ENCODE results near the gene BCAR3.
A peak's percentile ranks its signal among the peaks of the same experiment; 100 is the strongest.
"Not testable (repeated sequence)": the region's sequence is repeated elsewhere in the genome, so short reads cannot be mapped to it uniquely, and the experiment has no call there.

BCAR3 gene

DNA sequence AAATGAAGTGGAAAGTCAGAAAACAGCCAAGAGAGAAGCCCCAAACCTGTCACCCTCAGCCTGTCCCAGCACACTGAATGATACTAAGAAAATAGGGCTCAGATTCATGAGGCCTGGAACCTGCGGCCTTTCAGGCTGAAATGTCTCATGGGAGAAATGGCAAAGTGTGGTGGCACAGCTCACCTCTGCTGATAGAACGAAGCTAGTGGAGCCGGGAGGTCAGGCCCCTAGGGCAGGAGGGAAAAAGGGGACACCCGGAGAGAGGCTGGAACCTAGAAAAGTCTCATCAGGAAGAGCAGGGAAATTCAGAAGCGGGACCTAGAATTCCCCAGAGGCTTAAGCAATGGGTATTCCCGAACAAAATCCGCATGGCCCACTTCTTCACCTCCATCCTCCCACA is 107.1 kb downstream of the BCAR3 start:
- no peak for DNase-seq

DNA sequence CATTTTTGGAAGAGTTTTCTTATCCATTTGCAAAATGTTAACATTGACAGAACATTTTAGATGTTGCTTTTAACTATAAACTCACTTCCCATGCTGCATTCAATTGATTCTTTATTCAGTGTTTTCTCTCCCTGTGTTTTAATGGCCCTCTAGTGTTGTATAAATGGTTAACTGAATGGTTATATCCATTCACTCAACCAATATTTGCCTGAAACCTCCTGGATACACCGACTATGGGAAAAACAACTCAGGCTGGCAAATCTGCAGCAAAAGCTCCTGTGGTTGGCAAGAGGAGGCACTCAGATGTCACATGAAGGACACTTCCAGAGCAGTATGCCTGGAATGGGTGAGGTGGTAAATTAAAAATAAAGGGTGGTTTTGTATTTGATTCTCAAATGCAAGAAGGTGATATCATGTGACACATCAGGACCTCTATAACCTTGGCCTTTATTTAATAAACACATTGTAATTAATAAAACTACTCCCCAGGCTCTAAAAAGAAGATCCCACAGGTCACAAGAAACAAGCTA is 107.6 kb downstream of the BCAR3 start:
- no peak for DNase-seq

DNA sequence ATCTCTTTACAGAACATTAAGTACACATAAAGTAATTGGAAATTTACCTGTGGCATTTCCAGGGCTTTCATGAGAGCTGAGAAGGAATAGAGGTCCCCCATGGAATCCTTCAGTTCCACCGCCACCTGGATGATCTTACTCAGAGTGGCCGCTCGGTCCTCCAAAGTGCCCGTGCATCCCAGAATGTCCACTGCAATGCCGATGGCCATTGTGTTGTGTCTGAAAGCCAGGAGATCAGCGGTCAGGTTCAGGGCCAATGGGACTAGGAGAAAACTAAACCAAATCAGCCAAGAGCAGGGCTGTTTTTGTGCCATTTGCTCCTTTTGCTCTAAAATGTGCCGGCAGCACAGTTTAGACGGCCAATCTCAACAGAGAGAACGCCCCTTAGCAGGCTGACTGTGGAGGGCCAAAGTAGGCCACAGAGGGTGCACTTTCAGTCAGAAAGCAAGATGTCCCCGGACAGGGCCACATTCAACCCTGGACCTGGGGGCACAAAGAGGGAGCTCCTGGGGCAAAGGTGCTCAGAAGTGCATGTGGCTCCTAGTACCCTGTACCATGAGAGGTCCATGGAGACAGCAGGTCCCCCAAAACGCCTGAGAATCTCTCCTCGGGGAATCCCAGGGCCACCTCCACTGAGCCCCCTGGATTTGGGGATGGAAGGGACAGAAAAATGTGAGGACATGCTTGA is 109.9 kb downstream of the BCAR3 start:
- DNase-seq = no peak

DNA sequence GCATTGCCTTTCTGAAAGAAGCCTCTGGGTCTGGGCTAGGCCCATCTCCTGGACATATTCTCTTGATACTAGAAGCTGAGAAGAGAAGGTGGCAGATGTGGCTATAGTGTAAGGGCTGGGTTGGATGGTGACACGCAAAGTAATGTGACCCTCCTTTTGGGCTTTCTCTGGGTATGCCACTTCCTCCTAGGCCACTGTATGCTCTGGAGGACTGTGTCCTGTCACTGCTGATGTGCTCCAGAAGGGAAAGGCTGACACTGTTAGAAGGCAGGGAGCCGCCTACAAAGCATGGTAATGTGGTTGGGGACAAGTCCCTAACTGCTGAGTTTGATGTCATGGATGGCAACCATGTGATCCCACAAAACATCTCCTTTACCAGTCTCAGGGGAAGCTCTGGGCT is 112.1 kb downstream of the BCAR3 start:
- no peak for DNase-seq

DNA sequence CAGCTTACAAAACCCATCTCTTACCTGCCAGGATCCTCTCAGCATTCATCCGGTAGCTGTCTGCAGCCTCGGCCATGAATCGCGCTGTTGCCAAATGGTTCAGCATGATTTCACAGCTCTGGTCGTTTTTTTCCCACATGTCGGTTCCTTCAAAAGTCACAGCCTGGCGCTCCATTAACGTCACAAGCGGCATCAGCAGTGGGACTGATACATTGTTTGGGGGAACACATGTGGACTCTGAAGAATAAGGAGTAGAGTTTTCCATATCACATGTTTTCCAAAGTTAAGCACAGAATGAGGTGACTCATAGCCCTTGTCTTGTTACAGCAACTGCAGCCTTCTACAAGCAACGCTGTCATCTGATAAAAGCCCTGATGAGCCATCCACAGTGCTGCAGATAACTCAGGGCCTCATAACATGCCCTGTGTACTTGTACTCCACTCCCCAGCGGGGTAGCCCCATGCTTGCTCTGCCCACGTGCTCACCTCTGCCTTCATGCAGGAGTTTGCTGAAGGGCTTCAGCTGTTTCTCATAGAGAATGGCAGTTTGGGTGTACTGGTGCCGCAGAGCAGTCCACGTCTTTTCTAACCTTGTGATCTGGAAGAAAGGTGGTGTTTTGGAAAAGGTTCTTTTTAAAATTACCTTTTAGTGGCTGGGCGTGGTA is 114.2 kb downstream of the BCAR3 start:
- DNase-seq = no peak

DNA sequence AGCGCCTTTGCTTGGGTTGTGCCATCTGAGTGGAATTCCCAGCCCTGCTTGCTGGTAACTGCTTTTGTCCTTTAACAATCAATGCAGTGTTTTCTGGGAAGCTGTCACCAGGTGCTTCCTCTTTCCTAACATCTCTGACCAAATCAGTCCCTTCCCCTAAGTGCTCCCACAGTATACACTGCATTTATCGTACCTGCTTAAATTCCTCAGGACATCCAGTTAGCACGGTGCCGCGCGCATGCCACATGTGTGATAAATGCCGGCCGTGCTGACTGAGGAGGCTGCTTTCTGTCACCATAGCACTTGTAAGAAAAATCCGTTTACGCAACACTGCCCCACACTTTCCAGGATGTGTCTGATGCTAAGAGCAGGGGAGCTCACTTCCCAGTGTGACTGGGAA is 115.4 kb downstream of the BCAR3 start:
- DNase-seq = no peak

DNA sequence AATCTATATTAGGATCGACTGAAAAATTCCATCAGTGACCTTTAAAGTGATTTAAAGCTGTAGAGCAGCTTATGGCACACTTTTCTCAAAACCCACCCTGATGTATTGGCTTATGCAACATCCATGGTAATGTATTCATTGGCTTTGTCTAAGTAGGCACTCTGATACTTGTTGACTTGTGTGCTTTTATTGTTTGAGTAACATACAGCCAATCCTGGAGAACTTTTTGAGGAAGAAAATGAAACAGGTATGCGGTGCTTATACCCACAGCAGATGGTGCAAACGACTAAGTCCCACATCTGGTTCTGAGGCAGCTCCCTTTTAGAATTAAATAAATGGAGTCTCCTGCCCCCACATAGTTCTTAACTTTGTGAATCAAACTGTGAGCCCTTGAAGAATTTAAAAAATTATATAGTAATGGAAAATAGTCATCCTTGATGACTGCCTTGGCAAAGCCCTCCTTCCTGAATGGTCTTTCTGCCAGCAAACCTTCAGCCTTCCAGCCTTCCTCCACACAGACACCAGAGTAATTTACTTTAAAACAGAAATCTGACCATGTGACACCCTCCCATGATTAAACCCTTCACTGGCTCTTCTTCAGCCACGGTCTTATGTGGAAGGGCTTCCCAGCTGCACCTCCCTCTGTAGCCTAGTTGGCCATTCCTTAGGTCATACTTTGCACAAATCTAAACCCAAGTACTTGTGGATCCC is 116.0 kb downstream of the BCAR3 start:
- DNase-seq = no peak

DNA sequence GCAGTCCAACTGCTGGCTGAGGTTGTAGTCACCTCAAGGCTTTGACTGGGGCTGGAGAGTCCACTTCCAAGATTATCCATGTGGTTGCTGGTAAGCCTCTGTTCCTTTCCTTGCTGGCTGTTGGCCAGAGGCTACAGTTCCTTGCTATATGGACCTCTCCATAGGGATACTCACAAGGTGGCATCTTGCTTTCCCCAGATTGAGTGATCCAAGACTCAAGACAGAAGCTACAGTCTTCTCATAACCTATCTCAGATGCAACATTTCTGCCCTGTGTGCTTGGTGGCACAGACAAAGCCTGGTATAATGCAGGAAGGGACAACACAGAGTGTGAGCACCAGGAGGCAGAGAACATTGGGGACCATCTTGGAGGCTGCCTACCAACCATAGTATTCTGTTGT is 121.9 kb downstream of the BCAR3 start:
- DNase-seq = no peak

DNA sequence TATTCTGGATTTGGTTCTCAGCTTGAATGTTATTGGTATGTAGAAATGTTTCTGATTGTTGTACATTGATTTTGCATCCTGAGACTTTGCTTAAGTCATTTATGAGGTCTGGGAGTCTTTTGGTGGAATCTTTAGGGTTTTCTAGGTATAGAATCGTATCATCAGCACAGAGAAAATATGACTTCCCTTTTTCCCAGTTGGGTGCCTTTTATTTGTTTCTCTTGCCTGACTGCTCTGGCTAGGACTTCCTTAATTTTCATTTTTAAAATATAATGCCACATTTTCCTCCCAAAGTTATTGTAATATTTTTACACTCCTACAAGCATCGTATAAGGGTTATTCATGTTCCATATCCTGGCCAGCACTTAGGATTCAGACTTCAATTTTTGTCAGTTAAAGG is 122.6 kb downstream of the BCAR3 start:
- no peak for DNase-seq

DNA sequence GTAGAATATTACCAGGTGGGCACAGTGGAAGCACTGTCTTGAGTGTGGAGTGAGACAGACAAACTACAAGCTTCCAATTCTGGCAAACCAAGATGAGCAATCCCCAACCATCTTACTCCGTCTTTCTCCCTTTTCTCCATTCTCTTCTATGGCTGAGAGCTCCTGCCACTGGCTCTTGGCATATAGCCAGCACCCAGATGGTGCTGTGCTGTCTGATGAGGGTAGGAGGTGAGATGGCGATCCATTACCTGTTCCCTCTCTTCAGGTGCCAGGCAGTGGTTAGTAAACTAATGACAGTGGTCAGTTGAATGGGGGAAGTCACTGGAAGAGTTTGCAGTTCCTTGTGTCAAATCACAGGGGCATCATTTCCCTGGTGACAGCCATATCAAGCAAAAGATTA is 125.3 kb downstream of the BCAR3 start:
- peak; percentile 84 for DNase-seq

DNA sequence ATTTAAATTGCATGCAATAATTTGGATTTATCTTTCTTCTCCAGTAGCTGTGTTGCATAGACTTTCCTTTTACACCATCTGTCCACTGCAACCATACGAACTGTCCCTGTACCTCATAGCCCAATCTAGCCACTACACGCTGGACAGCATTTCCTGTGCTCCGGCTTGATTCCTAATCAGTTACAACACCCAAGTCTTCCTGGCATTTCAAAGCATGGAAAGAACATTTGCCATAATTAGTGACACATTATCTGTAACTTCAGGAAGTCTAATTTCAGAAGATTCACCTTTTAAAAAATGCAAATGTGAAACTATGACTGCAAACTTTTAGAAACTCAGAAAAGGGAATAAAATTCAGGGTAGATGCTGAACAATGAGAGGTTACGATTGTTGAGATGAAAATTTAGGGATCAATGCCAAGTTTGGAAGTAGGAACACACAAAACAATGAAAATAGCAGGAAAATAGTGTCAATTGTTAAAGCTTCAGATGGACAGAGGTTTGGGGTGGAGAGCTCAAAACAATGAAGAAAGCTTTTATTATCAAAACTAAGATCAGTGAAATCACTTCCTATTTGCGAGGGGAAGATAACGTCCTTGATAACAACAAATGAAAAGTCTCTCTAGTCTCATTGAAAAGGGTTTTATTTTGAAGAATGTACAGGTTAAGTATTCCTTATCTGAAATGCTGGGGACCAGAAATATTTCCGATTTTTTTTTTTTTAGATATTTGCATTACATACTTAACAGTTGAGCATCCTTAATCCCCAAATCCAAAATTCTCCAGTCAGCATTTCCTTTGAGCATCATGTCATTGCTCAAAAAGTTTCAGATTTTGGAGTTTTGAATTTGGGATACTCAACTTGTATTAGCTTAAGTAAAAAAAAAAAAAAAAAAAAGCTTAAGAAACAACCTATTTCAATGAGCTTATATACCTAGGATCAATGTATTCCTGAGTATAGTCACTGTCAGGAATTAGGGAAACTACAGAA is 126.5 kb downstream of the BCAR3 start:
- no peak for DNase-seq

DNA sequence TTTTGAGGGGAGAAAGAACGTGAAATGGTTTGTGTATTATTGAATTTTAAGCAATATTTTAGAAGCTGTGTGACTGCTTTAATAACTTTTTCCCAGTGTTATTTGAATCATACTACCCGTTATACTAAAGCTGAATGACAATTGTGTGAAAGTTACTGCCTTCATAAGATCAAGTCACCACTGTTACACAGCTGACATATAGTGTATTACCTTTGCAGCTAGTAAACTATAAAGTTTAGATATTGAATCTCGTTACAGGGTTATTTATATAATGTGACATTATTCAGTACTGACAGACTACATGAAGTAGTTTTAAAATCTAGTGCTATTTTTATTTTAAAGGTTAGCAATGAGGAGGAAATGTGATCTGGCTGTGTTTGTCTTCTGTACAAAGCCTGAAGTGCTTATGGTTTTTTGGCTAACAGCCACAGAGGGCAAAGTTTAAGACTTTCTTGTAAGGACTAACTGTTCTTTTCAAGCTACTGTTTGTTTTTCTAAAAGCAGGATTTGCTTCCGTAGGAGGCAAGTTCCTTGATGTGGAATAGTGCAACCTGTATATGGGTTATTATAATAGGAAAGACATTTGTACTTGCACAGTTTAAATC is 127.6 kb downstream of the BCAR3 start:
- DNase-seq = not testable (repeated sequence)

DNA sequence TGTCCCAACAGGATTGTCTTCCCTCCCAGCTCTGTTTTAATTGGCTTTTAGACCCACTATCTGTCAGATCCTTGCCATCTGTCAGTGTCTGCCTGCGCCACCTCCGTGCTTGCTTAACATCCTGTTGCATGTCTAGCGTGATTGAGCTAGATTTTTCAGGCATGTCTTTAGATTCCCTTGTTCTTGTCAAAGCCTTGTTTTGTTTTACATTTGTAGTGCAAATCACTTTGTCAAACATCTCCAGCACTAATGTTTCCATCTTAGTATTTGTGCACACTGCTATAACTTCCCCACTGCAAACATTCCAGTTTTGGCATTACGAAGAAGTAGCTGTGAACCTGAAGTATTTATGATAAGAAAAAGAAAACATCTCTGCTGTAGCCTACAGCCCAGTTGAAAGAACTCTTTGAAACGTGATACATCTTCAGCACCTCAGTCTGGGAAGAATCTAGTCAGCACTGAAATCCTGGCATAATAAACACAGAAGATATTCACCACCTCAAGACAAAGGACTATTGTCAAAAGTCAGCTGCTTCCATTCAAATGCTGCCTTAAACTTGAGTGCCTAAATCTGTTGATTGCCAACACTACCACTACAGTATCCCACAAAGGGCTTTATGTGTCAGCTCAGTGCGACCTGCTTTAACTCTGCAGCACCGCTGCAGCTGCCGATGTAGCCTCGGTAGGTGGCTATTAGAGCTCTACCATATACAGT is 128.7 kb downstream of the BCAR3 start:
- DNase-seq = peak; percentile 55

DNA sequence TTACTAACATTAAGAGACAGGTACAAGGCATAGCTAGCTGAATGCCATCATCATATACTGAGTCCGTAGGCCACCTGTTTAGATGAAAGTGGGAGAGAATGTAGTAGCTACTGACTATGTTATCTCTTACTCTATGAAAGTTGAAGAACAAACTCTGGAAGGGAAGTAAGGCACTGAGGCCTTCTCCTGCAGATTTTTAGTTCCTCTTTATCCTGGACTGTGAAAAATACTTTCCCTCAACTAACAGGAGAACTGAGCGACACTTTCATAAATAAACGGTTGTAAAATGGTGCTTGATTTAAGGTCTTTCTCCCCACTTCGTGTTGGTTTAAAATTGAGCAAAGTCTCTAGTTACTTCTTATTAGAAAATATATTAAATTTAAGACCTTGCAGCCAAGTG is 131.8 kb downstream of the BCAR3 start:
- no peak for DNase-seq

DNA sequence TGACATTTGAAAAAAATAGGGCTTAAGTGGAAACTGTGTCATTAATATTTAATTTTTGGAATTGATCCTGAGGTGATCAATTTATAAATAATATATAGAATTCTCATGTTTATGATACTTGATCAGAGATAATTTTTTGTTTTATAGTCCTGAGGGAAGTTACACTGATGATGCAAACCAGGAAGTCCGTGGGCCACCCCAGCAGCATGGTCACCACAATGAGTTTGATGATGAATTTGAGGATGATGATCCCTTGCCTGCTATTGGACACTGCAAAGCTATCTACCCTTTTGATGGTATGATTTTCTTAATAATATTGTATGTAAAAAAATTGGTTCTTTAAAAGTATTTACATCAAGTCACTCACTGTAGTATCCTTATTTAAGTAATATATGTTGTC is 132.5 kb downstream of the BCAR3 start:
- no peak for DNase-seq

DNA sequence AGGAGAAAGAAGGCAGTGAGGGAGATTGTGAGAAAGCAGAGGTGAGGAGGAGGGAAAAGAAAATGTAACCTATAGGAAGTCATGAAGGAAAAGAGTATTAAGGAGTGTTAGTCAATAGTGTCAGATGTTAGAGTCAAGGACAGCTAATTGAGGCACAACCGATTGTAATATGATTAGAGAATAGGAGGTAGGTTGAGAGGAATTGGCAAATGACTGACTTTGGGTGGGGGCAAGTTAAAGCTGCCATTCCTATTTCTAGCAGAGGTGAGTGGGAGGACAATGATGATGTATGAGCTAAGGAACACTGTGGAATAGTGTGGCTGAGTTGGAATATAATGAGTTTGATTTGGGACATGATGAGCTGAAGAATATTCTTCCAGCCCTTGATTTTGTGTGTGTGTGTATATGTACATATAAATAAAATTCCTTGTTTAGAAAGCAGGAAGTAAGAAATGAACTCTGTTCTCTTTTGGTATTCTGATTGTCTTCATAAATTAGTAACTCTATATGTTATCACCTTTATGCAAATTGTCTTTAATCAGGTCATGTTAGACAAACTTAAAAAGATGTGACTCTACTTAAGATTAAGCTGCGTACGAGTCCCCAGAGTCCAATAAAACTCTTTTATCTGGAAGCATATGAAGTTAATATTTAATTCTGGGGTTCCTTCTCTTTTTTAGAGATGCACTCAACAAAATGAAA is 135.3 kb downstream of the BCAR3 start:
- DNase-seq = no peak

DNA sequence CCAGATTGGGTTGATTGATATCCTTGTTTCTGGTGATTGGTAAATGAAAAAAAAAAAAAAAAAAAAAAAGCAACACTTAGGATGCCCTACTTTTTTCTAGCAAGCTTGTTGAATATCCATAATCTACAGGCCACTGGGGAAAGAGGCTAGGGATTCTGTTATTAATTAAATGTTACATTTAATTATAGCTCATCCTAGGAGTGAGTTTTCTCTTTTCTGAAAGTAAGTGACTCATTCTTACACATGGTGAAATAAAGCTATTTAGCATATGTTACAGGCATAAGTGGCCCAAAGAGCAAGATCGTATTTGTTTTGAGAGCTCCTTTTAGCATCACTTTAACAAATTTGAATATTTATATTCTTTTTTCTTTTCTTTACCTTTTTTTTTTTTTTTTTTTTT is 139.2 kb downstream of the BCAR3 start:
- DNase-seq = no peak

DNA sequence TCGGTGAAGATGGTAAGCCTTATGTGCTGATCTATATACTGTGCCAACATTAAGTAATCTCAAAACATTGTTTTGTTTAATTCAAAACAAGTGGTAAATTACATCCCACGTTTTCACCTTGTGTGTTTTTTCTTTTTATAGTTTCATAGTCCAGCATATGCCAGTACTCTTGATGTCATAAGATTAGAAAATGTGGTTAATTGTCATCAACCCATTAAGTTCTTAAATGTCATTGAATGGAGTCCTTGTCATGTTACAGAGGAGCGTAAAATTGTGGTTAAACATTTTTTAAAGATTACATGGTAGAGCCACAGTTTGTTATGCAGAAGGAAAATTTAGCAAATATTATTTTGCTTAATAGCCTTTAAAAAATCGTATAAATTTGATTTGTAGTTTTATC is 140.6 kb downstream of the BCAR3 start:
- no peak for DNase-seq

DNA sequence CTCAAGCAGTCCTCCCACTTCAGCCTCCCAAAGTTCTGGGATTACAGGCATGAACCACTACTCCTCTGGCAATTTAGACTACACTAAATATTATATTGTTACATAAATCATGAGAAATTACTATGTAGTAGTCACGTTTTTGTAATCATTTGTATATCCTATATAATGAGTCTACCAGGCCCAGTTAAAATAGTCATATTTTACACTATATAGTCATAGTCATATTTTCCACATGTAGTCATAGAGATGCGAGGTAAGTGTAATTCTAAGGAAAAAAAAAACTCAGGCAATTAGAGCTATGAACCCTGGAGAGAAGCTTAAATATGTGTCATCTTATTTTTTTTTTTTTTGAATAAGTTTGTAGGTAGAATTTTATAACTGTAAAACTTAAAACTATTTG is 143.7 kb downstream of the BCAR3 start:
- DNase-seq = no peak

DNA sequence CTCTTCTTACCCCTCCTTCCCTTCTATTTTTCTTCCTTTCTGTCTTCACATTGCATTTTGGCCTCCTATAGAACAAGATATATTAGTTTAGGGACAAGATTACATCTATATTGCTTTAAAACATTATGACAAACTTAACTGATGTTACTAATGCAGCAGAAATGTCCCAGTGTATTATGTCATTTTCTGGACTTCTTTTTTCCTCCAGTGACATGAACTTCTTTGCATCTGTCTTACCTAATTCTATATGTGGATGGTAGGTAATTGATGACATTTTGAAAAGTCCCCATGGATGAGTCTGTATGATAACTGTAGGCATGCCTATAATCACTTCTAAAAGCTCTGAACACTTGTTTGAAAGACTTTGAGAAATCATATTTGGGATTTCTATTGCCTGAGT is 144.2 kb downstream of the BCAR3 start:
- DNase-seq = no peak

DNA sequence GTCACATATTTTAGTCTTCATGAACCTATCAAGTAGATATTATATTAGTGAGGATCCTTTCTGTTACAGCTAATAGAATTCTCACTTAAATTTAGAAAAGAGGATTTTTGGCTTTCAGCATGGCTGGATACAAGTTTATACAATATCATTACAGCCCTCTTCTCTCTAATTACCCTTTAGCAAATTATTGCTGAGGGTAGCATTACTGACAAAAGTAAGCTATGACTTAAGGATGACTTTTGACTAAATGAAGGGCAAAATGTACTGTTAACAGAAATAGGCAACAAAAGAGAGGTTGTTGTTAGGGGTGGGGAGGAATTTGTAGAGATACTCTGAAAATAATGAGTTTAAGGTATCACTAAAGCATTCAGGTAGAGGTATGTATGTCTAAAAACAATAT is 148.0 kb downstream of the BCAR3 start:
- no peak for DNase-seq
